IMR-90 (cell line): ENCODE results near the gene OR11A1. TPM values are rescaled to one million over a fixed set of nuclear protein-coding genes. Genes with fewer than 3 reads are reported as not detected.

Source experiments
- ATAC-seq: fragments of 200-7000 bp; cut with Tn5 transposase; 2 replicates; pipeline ENCODE4 v1.9.1; 2020; ENCODE audit warnings: low read depth, mild to moderate bottlenecking, moderate library complexity
- BruUV-seq: library from RNA; stranded (reverse); fragments of 400-500 nt; replicated peaks from 2 replicates; lab custom pipeline; 2021; lab: Mats Ljungman, UMichigan
- CTCF ChIA-PET: fragments of 300-600 bp; formaldehyde crosslinking; extraction: SDS; loops from one replicate; lab custom pipeline; 2021; ENCODE audit warnings: antibody characterized with exemption; lab: Yijun Ruan, JAX
- POLR2A ChIA-PET: fragments of 300-600 bp; sonication (Branson Sonifier 250); formaldehyde crosslinking; loops from one replicate; lab custom pipeline; 2022; ENCODE audit warnings: antibody characterized with exemption; ENCODE audit not compliant: unreplicated experiment; lab: Charles Lee
- DNase-seq: peaks from one replicate; pipeline ENCODE4 v3.0.0; 2013
- H2AFZ ChIP-seq: replicated peaks from 2 replicates; pipeline ENCODE3; 2013; ENCODE audit warnings: low read length, mild to moderate bottlenecking; ENCODE audit not compliant: poor library complexity
- H2AK5ac ChIP-seq: 2 replicates; pipeline ENCODE4 v1.6.1; 2013; ENCODE audit warnings: low read depth, low read length, inconsistent platforms
- H2AK9ac ChIP-seq: replicated peaks from 2 replicates; pipeline ENCODE3; 2013; ENCODE audit warnings: mild to moderate bottlenecking, low read depth, low read length, moderate library complexity; ENCODE audit not compliant: poor library complexity
- H2BK120ac ChIP-seq: 2 replicates; pipeline ENCODE4 v1.6.1; 2013; ENCODE audit warnings: low read depth, low read length, inconsistent platforms
- H2BK15ac ChIP-seq: 3 replicates; pipeline ENCODE4 v1.6.1; 2013; ENCODE audit warnings: low read depth, low read length, inconsistent platforms
- H2BK20ac ChIP-seq: 2 replicates; pipeline ENCODE4 v1.6.1; 2013; ENCODE audit warnings: low read depth, mild to moderate bottlenecking, inconsistent platforms, low read length, moderate library complexity
- H2BK5ac ChIP-seq: 2 replicates; pipeline ENCODE4 v1.6.1; 2013; ENCODE audit warnings: mild to moderate bottlenecking, low read depth, low read length, inconsistent platforms; ENCODE audit not compliant: poor library complexity, severe bottlenecking
- H3K14ac ChIP-seq: replicated peaks from 2 replicates; pipeline ENCODE4 v1.6.1; 2013; ENCODE audit warnings: low read depth, low read length, inconsistent platforms
- H3K18ac ChIP-seq: 2 replicates; pipeline ENCODE4 v1.6.1; 2013; ENCODE audit warnings: low read depth, low read length, control low read depth
- H3K23ac ChIP-seq: 2 replicates; pipeline ENCODE4 v1.6.1; 2013; ENCODE audit warnings: low read depth, low read length, inconsistent platforms
- H3K27ac ChIP-seq: 2 replicates; pipeline ENCODE4 v1.5.1; 2013; ENCODE audit warnings: mild to moderate bottlenecking, control low read depth, low read length; ENCODE audit not compliant: insufficient read depth
- H3K27me3 ChIP-seq: 2 replicates; pipeline ENCODE4 v1.6.1; 2013; ENCODE audit warnings: low read length; ENCODE audit not compliant: control insufficient read depth, insufficient read depth
- H3K36me3 ChIP-seq: 2 replicates; pipeline ENCODE4 v1.6.1; 2013; ENCODE audit warnings: low read length, mixed read lengths; ENCODE audit not compliant: control insufficient read depth, insufficient read depth
- H3K4ac ChIP-seq: 2 replicates; pipeline ENCODE4 v1.6.1; 2013; ENCODE audit warnings: low read depth, low read length, inconsistent platforms
- H3K4me1 ChIP-seq: 2 replicates; pipeline ENCODE4 v1.6.1; 2013; ENCODE audit warnings: low read length, mixed read lengths; ENCODE audit not compliant: control insufficient read depth, insufficient read depth
- H3K4me2 ChIP-seq: 2 replicates; pipeline ENCODE4 v1.6.1; 2013; ENCODE audit warnings: low read depth, mild to moderate bottlenecking, control low read depth, low read length, moderate library complexity
- H3K4me3 ChIP-seq: 2 replicates; pipeline ENCODE4 v1.5.1; 2013; ENCODE audit warnings: low read depth, mild to moderate bottlenecking, control low read depth, low read length, moderate library complexity; ENCODE audit not compliant: insufficient read depth
- H3K56ac ChIP-seq: 2 replicates; pipeline ENCODE4 v1.6.1; 2013; ENCODE audit warnings: low read length, inconsistent platforms; ENCODE audit not compliant: insufficient read depth; ENCODE audit errors: extremely low read depth
- H3K79me1 ChIP-seq, 2 experiments: 2 replicates each; pipeline ENCODE4 v1.6.1; 2013; ENCODE audit warnings: low read length in 2 of 2, inconsistent platforms in 1 of 2, low read depth in 1 of 2
- H3K9ac ChIP-seq: 2 replicates; pipeline ENCODE4 v1.6.1; 2013; ENCODE audit warnings: low read depth, low read length, control low read depth
- H3K9me1 ChIP-seq: 2 replicates; pipeline ENCODE4 v1.6.1; 2013; ENCODE audit warnings: low read length, inconsistent platforms; ENCODE audit not compliant: insufficient read depth
- H3K9me3 ChIP-seq: 2 replicates; pipeline ENCODE4 v1.6.1; 2013; ENCODE audit warnings: low read length; ENCODE audit not compliant: control insufficient read depth, insufficient read depth
- H4K20me1 ChIP-seq: 2 replicates; pipeline ENCODE4 v1.6.1; 2013; ENCODE audit warnings: low read length, inconsistent platforms; ENCODE audit not compliant: insufficient read depth
- H4K5ac ChIP-seq: 2 replicates; pipeline ENCODE4 v1.6.1; 2013; ENCODE audit warnings: mild to moderate bottlenecking, low read depth, low read length, control low read depth
- H4K8ac ChIP-seq, 2 experiments: 2 replicates each; pipeline ENCODE4 v1.6.1; 2013; ENCODE audit warnings: low read depth in 2 of 2, low read length in 2 of 2, control low read depth in 1 of 2, inconsistent platforms in 1 of 2
- H4K91ac ChIP-seq: 2 replicates; pipeline ENCODE4 v1.6.1; 2013; ENCODE audit warnings: low read depth, low read length, inconsistent platforms; ENCODE audit not compliant: insufficient read depth
- WGBS, 2 experiments: methylation state at CpG; one replicate each; pipeline versions ENCODE4 v1.1.5 to v1.1.7; 2013; ENCODE audit warnings: missing lambda C conversion rate in 2 of 2; ENCODE audit not compliant: insufficient read length in 1 of 2; ENCODE audit errors: extremely low coverage in 2 of 2; 5-methylcytosine and 5-hydroxymethylcytosine counted together
- dilution Hi-C: fragments of 300-500 bp; cut with HindIII; formaldehyde crosslinking; loops from one replicate; pipeline ENCODE4 v1.14.3; 2018; ENCODE audit warnings: low sequenced_read_pairs; ENCODE audit not compliant: unreplicated experiment
- in situ Hi-C: fragments of 300-500 bp; cut with MboI; formaldehyde crosslinking; loops from 3 replicates; pipeline ENCODE4 v1.14.3; 2019; ENCODE audit warnings: low sequenced_read_pairs, inconsistent platforms, mixed read lengths
- intact Hi-C: fragments of 100-400 bp; cut with micrococcal nuclease; formaldehyde crosslinking; loops from 2 replicates; pipeline ENCODE4 v1.10.0; 2022
- polyA plus RNA-seq, 3 experiments: library from polyadenylated mRNA; depleted of rRNA; stranded (reverse); fragments of >200 nt; gene quantifications; 2 replicates each; pipeline ENCODE4 v1.2.3, GENCODE V29; 2012; ENCODE audit warnings: low replicate concordance in 1 of 3
- total RNA-seq: library from RNA; depleted of rRNA; stranded (reverse); fragments of >200 nt; gene quantifications from 2 replicates; pipeline ENCODE4 v1.2.3, GENCODE V29; 2012
- TF ChIP-seq, protein P1 (sequence below): fragments of 150-350 bp; IDR thresholded peaks from 2 replicates; pipeline ENCODE4 v1.6.1; 2016; ENCODE audit warnings: low read depth, mild to moderate bottlenecking, low read length, moderate library complexity, borderline replicate concordance

Gene OR11A1
- total and polyA plus RNA-seq, 2 of the 4 experiments (the other 2 are of a cell fraction): not detected

DNA sequence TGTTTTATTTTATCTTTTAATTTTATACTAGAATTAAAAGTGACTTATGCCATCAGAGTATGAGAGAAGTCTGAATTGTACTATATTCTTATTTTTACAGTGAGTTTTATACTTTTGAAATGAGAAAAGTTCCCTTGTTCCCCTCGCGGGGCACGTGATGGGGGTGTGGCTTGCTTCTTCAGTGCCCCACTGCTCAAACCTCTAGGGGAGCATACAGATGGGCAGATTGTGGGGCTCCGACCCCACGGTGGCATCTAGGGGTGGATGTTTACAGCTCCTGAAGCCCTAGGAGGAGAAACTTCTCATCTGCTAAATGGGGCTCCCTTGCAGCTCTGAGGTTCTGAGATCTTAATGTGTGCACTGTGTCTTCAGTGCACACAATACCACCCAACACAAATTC is 42.8 kb upstream of the OR11A1 start:
- no peak overlapping the region for H3K27ac ChIP-seq
- H3K14ac ChIP-seq: no peak overlapping the region
- no CpG with 5 or more reads among the region's 5 CpGs for WGBS, 2 experiments
- TF ChIP-seq, protein P1, sequence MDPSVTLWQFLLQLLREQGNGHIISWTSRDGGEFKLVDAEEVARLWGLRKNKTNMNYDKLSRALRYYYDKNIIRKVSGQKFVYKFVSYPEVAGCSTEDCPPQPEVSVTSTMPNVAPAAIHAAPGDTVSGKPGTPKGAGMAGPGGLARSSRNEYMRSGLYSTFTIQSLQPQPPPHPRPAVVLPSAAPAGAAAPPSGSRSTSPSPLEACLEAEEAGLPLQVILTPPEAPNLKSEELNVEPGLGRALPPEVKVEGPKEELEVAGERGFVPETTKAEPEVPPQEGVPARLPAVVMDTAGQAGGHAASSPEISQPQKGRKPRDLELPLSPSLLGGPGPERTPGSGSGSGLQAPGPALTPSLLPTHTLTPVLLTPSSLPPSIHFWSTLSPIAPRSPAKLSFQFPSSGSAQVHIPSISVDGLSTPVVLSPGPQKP: no peak
- H2AK9ac ChIP-seq: no peak overlapping the region
- H2BK5ac ChIP-seq: no peak overlapping the region
- ATAC-seq (no peak), DNase-seq (no peak)
- no peak overlapping the region for H2BK15ac ChIP-seq
- no peaks in the 10 kb centered on the region for H3K79me1 ChIP-seq
- ChIA-PET CTCF (no interaction called here), POLR2A (no interaction called here)
- H4K20me1 ChIP-seq: no peaks in the 10 kb centered on the region
- intact Hi-C loops (no loop called here), dilution Hi-C loops (no loop called here), in situ Hi-C loops (no loop called here)
- H3K4ac ChIP-seq: no peak overlapping the region
- no peak overlapping the region for H4K8ac ChIP-seq
- H3K56ac ChIP-seq: no peak overlapping the region
- H3K4me2 ChIP-seq: no peak overlapping the region
- no peaks in the 10 kb centered on the region for H3K27me3 ChIP-seq
- H4K91ac ChIP-seq: no peak overlapping the region
- no peak overlapping the region for H2BK120ac ChIP-seq
- no peak overlapping the region for H2BK20ac ChIP-seq
- H2AFZ ChIP-seq: no peak overlapping the region
- no peak overlapping the region for H3K18ac ChIP-seq
- no peaks in the 10 kb centered on the region for H3K4me1 ChIP-seq
- H3K23ac ChIP-seq: no peak overlapping the region
- H3K9me3 ChIP-seq: peaks cover 6% of the 10 kb centered on the region; the same call in 1 of the 2 replicates
- H3K4me3 ChIP-seq: no peak overlapping the region
- H3K9me1 ChIP-seq: no peaks in the 10 kb centered on the region
- H2AK5ac ChIP-seq: no peak overlapping the region
- H3K36me3 ChIP-seq: no peaks in the 10 kb centered on the region
- H4K5ac ChIP-seq: no peak overlapping the region
- no TSS peak for BruUV-seq
- no peak overlapping the region for H3K9ac ChIP-seq
